Renal cortex interstitium (tissue), 15 donors: Measurements from ENCODE around the gene EPB41L5. TPM values are rescaled to one million over a fixed set of nuclear protein-coding genes. Genes with fewer than 3 reads are reported as not detected.
A peak's percentile ranks its signal among the peaks of the same experiment; 100 is the strongest.
"Not testable (repeated sequence)": the region's sequence is repeated elsewhere in the genome, so short reads cannot be mapped to it uniquely, and the experiment has no call there.

Experiments used
- DNase-seq, 11 donors: peaks; one replicate each; pipeline ENCODE4 v3.0.0-alpha.2; 2013; ENCODE audit warnings: low read depth in 9 of 11, low spot score in 4 of 11; ENCODE audit errors: extremely low read depth in 1 of 11
- long read RNA-seq, 16 experiments: transcript quantifications; one replicate each; lab custom pipeline, GENCODE V29; 2026
- polyA plus RNA-seq, 3 donors: library from polyadenylated mRNA; unstranded; fragments of 120-200 nt; gene quantifications; one replicate each; pipeline ENCODE4 v1.2.1, GENCODE V29; 2013; ENCODE audit not compliant: insufficient read length in 3 of 3

Gene EPB41L5
- 10 to 100 TPM; 81.6 to 95.9 (median 93.5) TPM for polyA plus RNA-seq
- long read RNA-seq, donor 1, full-length matches to known transcripts: 4 of 11 reads
- long read RNA-seq, donor 1, partial matches to known transcripts: 7 of 11 reads
- long read RNA-seq, donor 1, other reads (novel, unspliced or antisense): 0 of 11 reads
- long read RNA-seq, donor 2, partial matches to known transcripts: 7 of 7 reads
- long read RNA-seq, donor 2, other reads (novel, unspliced or antisense): 0 of 7 reads
- long read RNA-seq, donor 3, full-length matches to known transcripts: 6 of 20 reads
- long read RNA-seq, donor 3, partial matches to known transcripts: 14 of 20 reads
- long read RNA-seq, donor 3, other reads (novel, unspliced or antisense): 0 of 20 reads
- long read RNA-seq, donor 4, full-length matches to known transcripts: 1 of 1 reads
- long read RNA-seq, donor 4, partial matches to known transcripts: 0 of 1 reads
- long read RNA-seq, donor 4, other reads (novel, unspliced or antisense): 0 of 1 reads
- long read RNA-seq, donor 5: 0 reads
- long read RNA-seq, donor 6, partial matches to known transcripts: 18 of 21 reads
- long read RNA-seq, donor 6, other reads (novel, unspliced or antisense): 0 of 21 reads
- long read RNA-seq, donor 7, full-length matches to known transcripts: 4 of 18 reads
- long read RNA-seq, donor 7, partial matches to known transcripts: 14 of 18 reads
- long read RNA-seq, donor 7, other reads (novel, unspliced or antisense): 0 of 18 reads
- long read RNA-seq, donor 8, full-length matches to known transcripts: 9 of 40 reads
- long read RNA-seq, donor 8, partial matches to known transcripts: 31 of 40 reads
- long read RNA-seq, donor 8, other reads (novel, unspliced or antisense): 0 of 40 reads
- long read RNA-seq, donor 9, full-length matches to known transcripts: 5 of 16 reads
- long read RNA-seq, donor 9, partial matches to known transcripts: 11 of 16 reads
- long read RNA-seq, donor 9, other reads (novel, unspliced or antisense): 0 of 16 reads
- long read RNA-seq, donor 10, full-length matches to known transcripts: 7 of 20 reads
- long read RNA-seq, donor 10, partial matches to known transcripts: 13 of 20 reads
- long read RNA-seq, donor 10, other reads (novel, unspliced or antisense): 0 of 20 reads
- long read RNA-seq, donor 11, partial matches to known transcripts: 17 of 21 reads
- long read RNA-seq, donor 11, other reads (novel, unspliced or antisense): 0 of 21 reads
- long read RNA-seq, donor 12, partial matches to known transcripts: 0 of 2 reads
- long read RNA-seq, donor 12, other reads (novel, unspliced or antisense): 0 of 2 reads
- long read RNA-seq, donor 13, full-length matches to known transcripts: 10 of 24 reads
- long read RNA-seq, donor 13, partial matches to known transcripts: 14 of 24 reads
- long read RNA-seq, donor 13, other reads (novel, unspliced or antisense): 0 of 24 reads
- long read RNA-seq, donor 14, full-length matches to known transcripts: 2 of 10 reads
- long read RNA-seq, donor 14, partial matches to known transcripts: 8 of 10 reads
- long read RNA-seq, donor 14, other reads (novel, unspliced or antisense): 0 of 10 reads
- long read RNA-seq, donor 15, full-length matches to known transcripts: 2 of 2 reads
- long read RNA-seq, donor 15, partial matches to known transcripts: 0 of 2 reads
- long read RNA-seq, donor 15, other reads (novel, unspliced or antisense): 0 of 2 reads
- long read RNA-seq, donor 16, full-length matches to known transcripts: 9 of 69 reads
- long read RNA-seq, donor 16, partial matches to known transcripts: 60 of 69 reads
- long read RNA-seq, donor 16, other reads (novel, unspliced or antisense): 0 of 69 reads

DNA sequence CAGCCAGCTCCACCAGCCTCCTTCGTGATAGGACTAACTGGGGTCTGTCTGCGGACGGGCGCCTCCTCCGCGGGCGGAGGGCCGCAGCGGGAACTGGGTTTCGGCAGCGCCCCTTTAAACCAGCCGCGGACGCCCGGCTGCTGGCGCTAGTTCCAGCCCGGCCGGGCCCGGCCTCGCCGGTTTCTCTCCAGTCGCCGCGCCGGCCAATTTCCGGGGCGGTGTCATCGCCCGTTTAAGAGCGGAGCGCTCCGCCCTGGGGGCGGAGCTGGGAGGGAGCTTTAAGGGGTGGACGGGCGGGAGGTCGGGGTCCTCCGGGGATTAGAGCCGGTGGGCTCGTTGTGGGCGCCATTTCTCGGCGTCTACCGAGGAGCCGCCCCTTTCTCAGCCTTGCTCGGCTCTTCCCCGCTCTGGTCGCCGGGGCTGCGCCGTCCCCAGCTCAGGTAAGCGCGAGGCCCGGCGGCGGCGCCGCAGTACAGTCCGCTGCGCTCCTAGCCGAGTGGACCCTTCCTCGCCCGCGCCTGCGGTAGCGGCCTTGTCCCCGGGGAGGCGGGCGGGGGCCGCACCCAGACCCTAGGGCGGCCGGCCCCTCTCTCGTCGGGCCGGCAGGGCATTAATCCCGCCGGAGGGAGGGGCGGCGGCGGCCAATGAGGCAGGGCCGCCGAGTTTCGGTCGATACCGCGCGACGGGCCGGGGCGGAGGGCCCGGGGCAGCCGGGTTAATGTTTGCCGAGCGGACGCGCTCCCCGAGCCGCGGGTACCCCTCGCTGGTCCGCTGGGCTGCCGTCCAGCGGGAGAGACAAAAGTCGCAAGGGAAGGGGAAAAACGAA, at the start of gene EPB41L5:
EPB41L5 (plus strand) TSS at position 307 of the 826 bp plus-strand sequence. CDS start 6,008 bp downstream, outside the sequence.
- DNase-seq: peak; percentile 86 to 97 (median 93)

DNA sequence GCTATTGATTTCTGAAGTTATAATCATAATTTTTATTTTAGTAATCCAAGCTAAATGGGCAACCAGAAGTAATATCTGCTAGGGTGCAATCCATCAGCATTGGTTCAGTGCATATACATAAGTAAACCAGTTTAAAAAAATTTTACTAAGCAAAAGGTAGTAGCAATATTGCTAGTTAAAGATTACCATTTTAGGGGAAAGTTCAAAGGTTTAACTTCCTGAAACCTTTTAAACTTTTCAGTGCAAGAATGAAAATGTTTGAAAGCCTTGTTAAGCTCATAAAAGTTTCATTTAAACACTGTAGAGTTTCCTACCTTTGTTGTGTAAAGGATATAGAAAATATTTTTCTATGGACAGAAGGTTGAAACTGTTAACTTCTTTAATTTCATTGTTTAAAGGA, 31.0 kb upstream of the EPB41L5 start:
- DNase-seq: no peak

DNA sequence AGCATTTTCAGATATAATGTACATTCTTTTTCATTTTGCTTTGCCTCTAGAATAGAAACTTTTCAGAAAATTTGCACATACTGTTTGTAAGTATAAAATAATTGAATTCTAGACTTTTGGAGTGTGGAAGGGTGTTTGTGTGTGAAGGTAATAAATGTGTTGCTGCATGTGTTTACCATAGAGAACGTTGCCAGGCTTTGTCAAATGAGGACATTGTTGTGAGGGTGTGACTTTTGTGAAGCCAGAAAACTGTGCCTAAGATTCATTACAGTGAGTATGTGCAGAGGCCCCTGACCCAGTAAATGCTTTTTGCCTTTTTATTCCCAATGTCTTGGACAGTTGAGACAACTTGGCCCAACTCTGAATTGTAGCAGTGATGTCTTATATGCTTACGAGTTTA, 30.4 kb upstream of the EPB41L5 start:
- no peak for DNase-seq

DNA sequence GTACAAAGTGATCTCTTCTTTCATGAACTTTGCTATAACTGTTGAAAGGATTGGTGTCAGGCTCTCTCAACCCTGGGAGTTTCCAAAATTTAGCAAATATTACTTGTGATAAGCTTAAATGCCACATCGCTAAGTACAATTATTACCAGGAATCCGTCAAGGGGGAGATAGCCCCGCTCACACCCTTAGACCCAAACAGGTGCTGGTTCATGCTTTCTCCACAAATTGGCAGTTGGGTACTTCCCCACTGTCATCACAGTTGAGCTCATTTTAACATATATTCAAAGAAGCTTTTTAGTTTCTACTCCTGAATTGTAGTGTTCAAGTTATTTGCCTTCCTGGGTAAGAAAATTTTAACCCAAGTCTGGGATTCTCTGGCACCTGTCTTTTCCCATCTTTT, 29.8 kb upstream of the EPB41L5 start:
- DNase-seq: no peak

DNA sequence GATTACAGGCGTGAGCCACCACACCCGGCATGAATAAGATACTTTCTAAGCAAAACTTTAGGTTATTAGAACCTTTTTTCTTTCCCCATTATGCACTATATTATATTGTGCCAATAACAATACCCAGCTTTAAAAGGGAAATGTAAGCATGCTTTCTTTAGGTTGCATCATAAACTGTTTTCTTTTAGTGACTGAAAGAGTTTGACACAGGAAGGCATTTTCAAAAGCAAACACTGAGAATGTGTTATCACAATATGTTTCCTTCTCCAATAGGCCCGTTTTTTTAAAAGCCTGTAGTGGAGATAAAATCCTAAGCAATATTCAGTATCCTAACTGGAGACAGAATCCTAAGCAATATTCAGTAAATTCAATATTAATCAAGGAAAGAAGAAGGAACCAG, 16.7 kb upstream of the EPB41L5 start:
- DNase-seq: no peak

DNA sequence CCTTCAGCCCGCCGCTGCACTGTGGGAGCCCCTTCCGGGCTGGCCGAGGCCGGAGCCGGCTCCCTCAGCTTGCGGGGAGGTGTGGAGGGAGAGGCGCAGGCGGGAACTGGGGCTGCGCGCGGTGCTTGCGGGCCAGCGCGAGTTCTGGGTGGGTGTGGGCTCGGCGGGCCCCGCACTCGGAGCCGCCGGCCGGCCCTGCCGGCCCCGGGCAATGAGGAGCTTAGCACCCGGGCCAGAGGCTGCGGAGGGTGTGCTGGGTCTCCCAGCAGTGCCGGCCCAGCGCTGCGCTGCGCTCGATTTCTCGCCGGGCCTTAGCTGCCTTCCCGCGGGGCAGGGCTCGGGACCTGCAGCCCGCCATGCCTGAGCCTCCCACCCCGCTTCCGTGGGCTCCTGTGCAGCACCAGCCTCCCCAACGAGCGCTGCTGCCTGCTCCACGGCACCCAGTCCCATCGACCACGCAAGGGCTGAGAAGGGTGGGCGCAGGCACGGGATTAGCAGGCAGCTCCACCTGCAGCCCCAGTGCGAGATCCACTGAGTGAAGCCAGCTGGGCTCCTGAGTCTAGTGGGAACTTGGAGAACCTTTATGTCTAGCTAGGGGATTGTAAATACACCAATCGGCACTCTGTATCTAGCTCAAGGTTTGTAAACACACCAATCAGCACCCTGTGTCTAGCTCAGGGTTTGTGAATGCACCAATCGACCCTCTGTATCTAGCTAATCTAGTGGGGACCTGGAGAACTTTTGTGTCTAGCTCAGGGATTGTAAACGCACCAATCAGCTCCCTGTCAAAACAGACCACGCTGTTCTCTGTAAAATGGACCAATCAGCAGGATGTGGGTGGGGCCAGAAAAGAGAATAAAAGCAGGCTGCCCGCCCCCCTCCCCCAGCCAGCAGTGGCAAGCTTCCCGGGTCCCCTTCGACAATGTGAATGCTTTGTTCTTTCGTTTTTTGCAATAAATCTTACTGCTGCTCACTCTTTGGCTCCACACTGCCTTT, 15.7 kb upstream of the EPB41L5 start:
- DNase-seq: not testable (repeated sequence)

DNA sequence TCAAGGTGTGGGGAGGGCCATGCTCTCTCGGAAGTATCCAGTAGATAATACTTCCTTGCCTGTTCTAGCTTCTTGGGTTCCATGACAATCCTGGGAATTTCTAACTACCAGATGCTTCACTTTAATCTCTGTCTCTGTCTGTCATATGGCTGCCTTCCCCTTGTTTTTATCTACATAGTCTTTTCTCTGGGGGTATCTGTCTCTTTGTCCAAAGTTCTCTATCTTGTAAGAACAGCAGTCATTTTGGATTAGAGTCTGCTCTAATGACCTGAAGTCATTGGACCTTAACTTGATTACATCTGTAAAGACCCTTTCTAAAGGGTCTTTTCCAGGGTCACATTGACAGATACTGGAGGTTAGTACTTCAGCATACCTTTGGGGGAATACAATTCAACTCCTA, 11.4 kb upstream of the EPB41L5 start:
- no peak for DNase-seq

DNA sequence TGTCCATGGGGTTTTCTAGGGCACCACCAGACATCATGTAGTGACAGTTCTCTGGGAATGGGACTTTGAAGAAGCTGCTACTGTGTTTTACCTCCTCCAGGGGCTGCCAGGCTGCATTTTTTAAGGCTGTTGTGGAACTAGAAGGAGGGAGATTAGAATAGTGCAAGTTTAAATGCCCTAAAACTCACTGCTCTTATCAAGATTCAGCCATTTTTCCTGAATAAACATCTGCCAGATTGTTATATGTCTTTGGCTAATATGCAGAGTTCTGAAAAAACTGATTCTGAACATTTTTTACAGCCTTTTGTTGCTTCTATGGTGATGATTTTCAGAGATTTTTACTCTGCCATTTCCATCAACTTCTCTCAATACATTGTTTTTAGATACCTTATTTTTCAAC, 8.6 kb upstream of the EPB41L5 start:
- no peak for DNase-seq

DNA sequence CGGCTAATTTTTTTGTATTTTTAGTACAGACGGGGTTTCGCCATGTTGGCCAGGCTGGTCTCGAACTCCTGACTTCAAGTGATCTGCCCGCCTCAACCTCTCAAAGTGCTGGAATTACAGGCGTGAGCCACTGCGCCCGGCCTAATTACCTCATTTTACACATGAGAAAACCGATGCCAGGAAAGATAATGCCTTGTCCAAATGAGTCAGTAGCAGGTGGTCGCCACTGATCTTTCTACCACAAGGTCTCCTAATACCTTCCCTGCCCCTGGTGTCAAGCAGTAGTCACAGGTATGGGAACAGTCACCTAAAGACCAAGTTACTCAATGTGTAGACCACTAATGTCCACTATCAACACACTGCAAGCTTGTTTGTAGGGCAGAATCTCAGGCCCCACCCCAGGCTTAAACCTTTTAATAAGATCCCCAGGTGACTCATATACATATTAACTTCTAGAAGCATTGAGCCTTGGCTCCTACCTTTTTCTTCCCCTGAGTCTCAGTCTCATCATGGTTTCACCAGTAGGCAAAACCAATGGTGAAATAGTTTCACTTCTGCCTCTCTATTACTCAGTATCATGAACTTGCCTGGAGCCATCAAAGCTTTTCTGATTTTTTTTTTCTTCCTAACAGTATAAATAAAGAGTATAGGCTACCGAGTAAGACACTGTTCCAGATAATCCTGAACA, 6.9 kb upstream of the EPB41L5 start:
- DNase-seq: no peak

DNA sequence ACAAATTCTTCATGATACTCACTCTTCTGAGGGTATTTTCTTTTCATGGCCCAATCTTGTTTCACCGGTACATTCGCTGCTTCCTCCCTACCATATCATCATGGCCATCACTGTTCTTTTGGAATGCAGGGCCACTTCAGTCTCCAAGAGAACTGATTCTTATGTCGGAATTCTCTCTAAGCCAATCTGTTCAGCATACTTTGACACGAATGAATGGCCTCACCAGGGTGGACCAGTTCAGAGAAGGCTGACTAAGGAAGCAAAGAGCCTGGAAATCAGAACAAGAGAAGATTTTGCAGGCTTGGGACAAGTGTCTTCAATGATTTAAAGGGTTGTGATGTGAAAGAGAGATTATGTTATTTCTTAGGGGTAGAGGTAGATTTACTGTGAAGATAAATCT, 5.0 kb upstream of the EPB41L5 start:
- no peak for DNase-seq

DNA sequence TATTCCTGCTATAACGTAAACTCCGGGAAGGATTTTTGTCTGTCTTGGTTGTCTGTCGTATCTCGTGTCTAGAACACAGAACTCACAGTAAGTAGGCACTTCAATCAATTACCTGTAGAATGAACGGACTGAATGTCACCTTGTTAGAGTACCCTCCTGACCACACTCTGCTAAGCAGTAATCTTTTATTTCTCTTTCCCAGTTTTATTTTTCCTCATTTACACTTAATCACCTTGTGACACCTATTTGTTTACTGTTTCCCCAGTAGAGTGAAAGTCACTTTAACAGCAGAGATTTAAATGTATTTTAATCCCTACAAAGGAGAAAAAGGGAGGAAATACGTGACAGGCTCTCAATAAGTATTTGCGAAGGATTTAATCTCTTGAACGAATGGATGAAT, 514 bp upstream of the EPB41L5 start:
- no peak for DNase-seq

DNA sequence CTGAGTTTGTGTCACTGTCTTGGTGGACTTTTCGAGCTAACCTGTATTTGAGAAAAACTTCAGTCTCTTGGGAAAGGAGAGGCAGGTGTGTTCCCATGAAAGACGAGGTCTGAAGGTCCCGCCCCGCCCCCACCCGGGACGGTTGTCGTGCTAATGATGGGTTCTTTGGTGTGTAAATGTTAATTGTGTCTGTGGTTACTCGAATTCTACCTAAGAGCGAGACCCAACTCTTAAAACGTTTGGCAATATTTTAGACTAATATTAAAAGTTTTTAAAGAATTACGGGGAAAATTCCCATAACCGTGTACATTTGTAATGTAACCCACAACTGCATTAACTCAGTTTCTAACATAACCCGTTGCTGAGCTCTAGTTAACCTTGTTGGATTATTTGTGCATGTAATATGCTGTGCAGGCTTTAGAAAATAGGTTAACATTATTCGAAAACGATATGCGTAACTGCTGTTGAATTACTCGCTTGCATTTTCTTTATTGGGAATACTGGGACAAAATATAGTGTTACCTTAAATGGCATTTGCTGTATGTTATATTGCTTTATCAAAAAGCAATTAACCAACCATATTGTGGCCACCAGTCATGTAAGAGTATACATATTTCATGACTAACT, 833 bp downstream of the EPB41L5 start:
- peak in 3 of 11 donors; percentile 4 to 45 (median 36) for DNase-seq

DNA sequence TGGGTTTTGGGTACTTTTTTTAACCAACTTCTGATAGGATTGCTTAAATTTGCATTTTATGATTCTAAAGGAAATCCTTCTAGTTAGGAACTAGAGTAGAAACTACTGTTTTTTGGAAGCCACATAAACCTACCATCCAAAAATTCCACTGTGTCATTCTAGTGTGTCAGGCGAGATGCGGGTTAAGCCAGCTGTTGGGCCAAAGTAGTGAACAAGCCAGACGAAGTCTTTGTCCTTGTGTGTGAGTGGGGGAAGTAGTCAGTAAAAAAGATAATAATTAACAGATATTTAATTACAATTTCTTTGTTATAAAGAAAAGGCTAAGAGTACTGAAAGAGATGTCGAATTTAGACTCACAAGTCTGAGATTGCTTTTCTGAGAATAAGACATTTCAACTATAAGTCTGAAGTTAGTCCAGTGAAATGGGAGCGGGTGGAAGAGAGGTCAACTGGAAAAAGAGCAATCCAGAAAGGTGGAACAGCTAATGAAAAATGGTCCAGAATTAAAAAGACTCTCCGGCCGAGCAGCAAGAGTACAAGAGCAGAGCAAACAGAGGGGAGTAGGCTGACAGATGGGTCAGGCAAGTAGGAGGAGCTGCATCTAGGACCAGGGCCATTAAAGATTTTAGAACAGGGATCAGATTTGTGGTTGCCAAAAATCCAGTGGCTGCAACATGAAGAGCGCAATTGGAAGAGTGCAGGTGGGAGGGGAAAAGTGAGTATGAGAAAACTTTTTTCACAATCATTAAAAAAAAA, 1.5 kb downstream of the EPB41L5 start:
- DNase-seq: peak in 5 of 11 donors; percentile 15 to 50 (median 27)

DNA sequence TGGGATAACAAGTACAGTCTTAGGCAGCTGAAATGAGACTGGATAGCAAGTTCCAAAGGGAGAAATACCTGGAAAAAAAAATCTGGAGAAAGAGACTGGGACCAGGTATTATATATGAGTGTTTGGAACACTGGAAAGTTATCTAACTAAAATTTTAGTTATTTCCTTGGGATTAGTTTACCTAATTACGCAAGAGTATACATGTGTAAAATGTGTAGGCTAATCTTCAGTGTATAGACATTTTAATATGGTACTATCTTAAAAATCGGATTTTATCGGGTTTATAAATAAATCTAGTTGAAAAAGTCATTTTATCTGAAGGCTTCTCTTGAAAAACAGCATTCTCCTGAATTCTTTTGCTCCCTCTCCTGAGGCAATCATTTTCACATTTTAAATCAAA, 3.9 kb downstream of the EPB41L5 start:
- DNase-seq: no peak
